SU-DHL-6 (cell line): ENCODE results near the gene TRMT10B.

Source experiments
- H2AFZ ChIP-seq: fragments of 200-600 bp; sonication (generic); 2 replicates; pipeline ENCODE4 v1.6.1; 2014; ENCODE audit warnings: low read depth, mild to moderate bottlenecking, moderate library complexity, mixed read lengths, antibody characterized with exemption, low read length; ENCODE audit not compliant: severe bottlenecking
- H3F3A ChIP-seq: fragments of 200-600 bp; shearing (Covaris generic); 2 replicates; pipeline ENCODE4 v1.6.0; 2016; ENCODE audit warnings: antibody characterized with exemption, mild to moderate bottlenecking; ENCODE audit not compliant: insufficient read depth
- H3K27ac ChIP-seq: fragments of 200-600 bp; sonication (generic); 2 replicates; pipeline ENCODE4 v1.5.1; 2016; ENCODE audit warnings: low read depth, mild to moderate bottlenecking, low read length, moderate library complexity, mixed read lengths
- H3K27me3 ChIP-seq: fragments of 200-600 bp; sonication (generic), shearing (Covaris generic); 2 replicates; pipeline ENCODE4 v1.6.0; 2014; ENCODE audit warnings: mild to moderate bottlenecking, low read length
- H3K36me3 ChIP-seq: fragments of 200-600 bp; sonication (generic); 2 replicates; pipeline ENCODE4 v1.6.1; 2014; ENCODE audit warnings: mild to moderate bottlenecking, low read length, mixed read lengths
- H3K4me2 ChIP-seq: fragments of 300-600, 200-600 bp; shearing (Covaris generic), sonication (generic); 2 replicates; pipeline ENCODE4 v1.6.0; 2014; ENCODE audit warnings: low read length, low read depth, mild to moderate bottlenecking; ENCODE audit not compliant: poor library complexity, severe bottlenecking
- H3K4me3 ChIP-seq: fragments of 200-600 bp; sonication (generic); 2 replicates; pipeline ENCODE4 v1.5.1; 2014; ENCODE audit warnings: antibody characterized with exemption, low read length, mild to moderate bottlenecking, mixed read lengths; ENCODE audit not compliant: insufficient read depth, poor library complexity, severe bottlenecking
- H3K79me2 ChIP-seq: fragments of 200-600 bp; sonication (generic); 2 replicates; pipeline ENCODE4 v1.6.1; 2014; ENCODE audit warnings: mild to moderate bottlenecking, low read length, moderate library complexity; ENCODE audit not compliant: insufficient read depth
- H3K9ac ChIP-seq: fragments of 200-600 bp; sonication (generic); 2 replicates; pipeline ENCODE4 v1.7.0; 2014; ENCODE audit warnings: mild to moderate bottlenecking, low read length
- H3K9me2 ChIP-seq: fragments of 200-600 bp; sonication (generic); replicated peaks from 2 replicates; pipeline ENCODE4 v1.6.1; 2014; ENCODE audit warnings: low read length; ENCODE audit not compliant: insufficient read depth
- H3K9me3 ChIP-seq: fragments of 200-600 bp; sonication (generic); 2 replicates; pipeline ENCODE4 v1.6.1; 2014; ENCODE audit warnings: low read length, mixed read lengths; ENCODE audit not compliant: insufficient read depth
- H4K20me1 ChIP-seq: fragments of 200-600 bp; sonication (generic); 2 replicates; pipeline ENCODE4 v1.6.1; 2014; ENCODE audit warnings: low read depth, mild to moderate bottlenecking, antibody characterized with exemption, low read length, moderate library complexity, mixed read lengths
- EZH2phosphoT487 ChIP-seq: fragments of 200-600 bp; sonication (generic), shearing (Covaris generic); conservative IDR thresholded peaks from 2 replicates; pipeline ENCODE4 v1.6.1; 2018; ENCODE audit warnings: mild to moderate bottlenecking, antibody characterized with exemption, low read length, moderate library complexity, mixed read lengths
- TF ChIP-seq, protein P1 (sequence below): fragments of 200-600 bp; sonication (generic); IDR thresholded peaks from one replicate; pipeline ENCODE4 v1.5.1; 2017; ENCODE audit warnings: antibody characterized with exemption, mild to moderate bottlenecking, low read length, moderate library complexity; ENCODE audit not compliant: insufficient read depth, poor library complexity, severe bottlenecking

TRMT10B gene

GRCh38 chr9:37776328-37776727 is 22.7 kb downstream of the TRMT10B start:
- Histone ChIP-seq H4K20me1 (no peaks in the 10 kb centered on the region), H3K36me3 (peaks cover 22% of the 10 kb centered on the region), H3K4me2 (no peak overlapping the region)

DNA sequence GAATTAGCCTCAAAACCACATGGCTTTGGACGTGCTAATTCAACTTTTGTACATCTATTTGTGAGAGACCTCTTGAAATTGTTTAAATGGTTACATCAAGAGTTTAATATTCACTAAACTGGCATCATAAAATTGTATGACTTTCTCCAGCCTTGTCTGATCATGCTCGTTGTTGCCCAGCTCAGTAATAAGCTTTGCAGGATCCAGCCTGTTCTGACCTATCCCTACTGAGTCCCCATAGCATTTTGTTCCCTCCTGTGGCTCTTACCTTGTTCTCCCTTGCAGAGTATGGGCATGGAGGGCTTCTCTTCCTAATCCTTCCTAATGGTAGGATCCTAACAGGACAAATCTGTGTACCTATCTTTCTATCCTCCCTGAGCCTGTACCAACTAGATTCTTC is 24.9 kb downstream of the TRMT10B start:
- Histone ChIP-seq H3K4me3 (no peak overlapping the region), H3K27me3 (no peaks in the 10 kb centered on the region), H2AFZ (no peak overlapping the region), H3K4me2 (no peak overlapping the region), H3K9ac (no peak overlapping the region), H3K9me2 (no peaks in the 10 kb centered on the region), H3K79me2 (peaks cover 26% of the 10 kb centered on the region), H3F3A (no peaks in the 10 kb centered on the region), H3K36me3 (peaks cover 41% of the 10 kb centered on the region), H4K20me1 (peaks cover 7% of the 10 kb centered on the region; the same call in 1 of the 2 replicates), H3K9me3 (no peaks in the 10 kb centered on the region), H3K27ac (no peak overlapping the region)
- TF ChIP-seq, protein P1, sequence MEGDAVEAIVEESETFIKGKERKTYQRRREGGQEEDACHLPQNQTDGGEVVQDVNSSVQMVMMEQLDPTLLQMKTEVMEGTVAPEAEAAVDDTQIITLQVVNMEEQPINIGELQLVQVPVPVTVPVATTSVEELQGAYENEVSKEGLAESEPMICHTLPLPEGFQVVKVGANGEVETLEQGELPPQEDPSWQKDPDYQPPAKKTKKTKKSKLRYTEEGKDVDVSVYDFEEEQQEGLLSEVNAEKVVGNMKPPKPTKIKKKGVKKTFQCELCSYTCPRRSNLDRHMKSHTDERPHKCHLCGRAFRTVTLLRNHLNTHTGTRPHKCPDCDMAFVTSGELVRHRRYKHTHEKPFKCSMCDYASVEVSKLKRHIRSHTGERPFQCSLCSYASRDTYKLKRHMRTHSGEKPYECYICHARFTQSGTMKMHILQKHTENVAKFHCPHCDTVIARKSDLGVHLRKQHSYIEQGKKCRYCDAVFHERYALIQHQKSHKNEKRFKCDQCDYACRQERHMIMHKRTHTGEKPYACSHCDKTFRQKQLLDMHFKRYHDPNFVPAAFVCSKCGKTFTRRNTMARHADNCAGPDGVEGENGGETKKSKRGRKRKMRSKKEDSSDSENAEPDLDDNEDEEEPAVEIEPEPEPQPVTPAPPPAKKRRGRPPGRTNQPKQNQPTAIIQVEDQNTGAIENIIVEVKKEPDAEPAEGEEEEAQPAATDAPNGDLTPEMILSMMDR, result no peak
- no peak for TF ChIP-seq EZH2phosphoT487

More at GRCh38 chr9:37776328-37776727, 22.7 kb downstream of the TRMT10B start:
- TF ChIP-seq EZH2phosphoT487, result no peak
- TF ChIP-seq, protein P1, result no peak
- Histone ChIP-seq H3K27me3 (no peaks in the 10 kb centered on the region), H3K9me2 (no peaks in the 10 kb centered on the region), H3F3A (no peaks in the 10 kb centered on the region), H3K4me3 (no peak overlapping the region), H3K79me2 (peaks cover 4% of the 10 kb centered on the region; the same call in 1 of the 2 replicates), H3K9me3 (no peaks in the 10 kb centered on the region), H3K9ac (no peak overlapping the region), H3K27ac (no peak overlapping the region), H2AFZ (no peak overlapping the region)

- Histone ChIP-seq H3K4me3 (peak overlapping the region; percentile 76), H4K20me1 (peaks cover 7% of the 10 kb centered on the region; the same call in 1 of the 2 replicates), H3F3A (0 out of 2 replicates have a peak, but pooled peaks cover 4% of the 10 kb centered on the region), H2AFZ (no peak overlapping the region), H3K4me2 (peak overlapping the region; percentile 72), H3K9me3 (no peaks in the 10 kb centered on the region), H3K27ac (peak overlapping the region; percentile 55), H3K36me3 (peaks cover 35% of the 10 kb centered on the region), H3K9me2 (no peaks in the 10 kb centered on the region), H3K27me3 (no peaks in the 10 kb centered on the region), H3K79me2 (peaks cover 39% of the 10 kb centered on the region), H3K9ac (peak overlapping the region; percentile 78)
- TF ChIP-seq, protein P1, result no peak
- no peak for TF ChIP-seq EZH2phosphoT487
Measured at GRCh38 chr9:37784291-37784615, 30.6 kb downstream of the TRMT10B start.
